Measurements from ENCODE around the gene ACKR2.

ACKR2 gene, protein sequence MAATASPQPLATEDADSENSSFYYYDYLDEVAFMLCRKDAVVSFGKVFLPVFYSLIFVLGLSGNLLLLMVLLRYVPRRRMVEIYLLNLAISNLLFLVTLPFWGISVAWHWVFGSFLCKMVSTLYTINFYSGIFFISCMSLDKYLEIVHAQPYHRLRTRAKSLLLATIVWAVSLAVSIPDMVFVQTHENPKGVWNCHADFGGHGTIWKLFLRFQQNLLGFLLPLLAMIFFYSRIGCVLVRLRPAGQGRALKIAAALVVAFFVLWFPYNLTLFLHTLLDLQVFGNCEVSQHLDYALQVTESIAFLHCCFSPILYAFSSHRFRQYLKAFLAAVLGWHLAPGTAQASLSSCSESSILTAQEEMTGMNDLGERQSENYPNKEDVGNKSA

DNA sequence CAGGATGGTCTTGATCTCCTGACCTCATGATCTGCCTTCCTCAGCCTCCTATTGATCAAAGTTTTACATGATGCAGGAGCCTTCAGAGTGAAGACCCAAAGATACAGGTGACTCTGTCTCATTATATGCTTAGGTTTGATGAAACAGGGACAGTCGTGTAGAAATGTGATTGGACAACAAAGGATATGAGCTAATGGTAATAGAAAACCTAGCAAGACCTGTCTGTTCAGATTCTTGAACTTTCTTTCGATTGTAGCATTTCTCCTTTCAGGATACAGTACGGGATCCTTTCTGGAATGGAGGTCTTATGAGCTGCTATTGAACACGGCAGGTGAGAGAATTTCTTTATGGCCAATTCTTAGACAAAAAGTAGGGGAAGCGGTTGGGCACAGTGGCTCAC lies at the start of gene ACKR2:
ACKR2 (plus strand) TSS at position 244 of the 400 bp plus-strand sequence. CDS start 55,058 bp downstream, outside the sequence.
- no peak for DNase-seq

DNA sequence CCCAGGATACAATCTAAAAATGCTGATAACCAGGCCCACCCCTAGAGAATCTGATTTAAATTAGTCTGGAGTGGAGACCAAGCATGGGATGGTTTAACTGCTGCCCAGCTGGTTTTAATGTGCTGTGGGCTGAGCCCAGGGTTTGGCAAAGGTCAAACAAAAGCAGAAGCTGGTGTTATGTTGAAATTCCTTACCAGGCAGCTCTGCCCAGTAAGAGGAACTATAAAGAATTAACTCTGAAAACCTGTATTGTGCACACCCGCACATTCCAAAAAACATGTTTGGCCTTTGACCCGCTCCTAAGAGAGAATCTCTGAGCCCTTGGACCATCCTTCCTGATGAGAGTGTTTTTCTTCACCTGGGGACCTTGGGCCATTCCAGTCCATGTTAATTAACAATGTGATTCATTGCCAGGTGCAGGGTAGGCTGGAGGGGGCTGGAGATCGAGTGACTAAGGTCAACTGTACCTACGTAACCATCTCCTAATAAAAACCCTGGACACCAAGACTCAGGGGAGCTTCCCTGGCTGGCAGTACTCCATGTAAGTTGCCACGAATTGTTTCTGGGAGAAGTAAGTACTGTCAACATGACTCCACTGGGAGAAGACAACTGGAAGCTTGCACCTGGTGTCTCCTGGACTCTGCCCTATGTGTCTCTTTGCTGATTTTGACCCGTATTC lies 47.1 kb upstream of the ACKR2 start:
- DNase-seq: peak; percentile 96 to 99

DNA sequence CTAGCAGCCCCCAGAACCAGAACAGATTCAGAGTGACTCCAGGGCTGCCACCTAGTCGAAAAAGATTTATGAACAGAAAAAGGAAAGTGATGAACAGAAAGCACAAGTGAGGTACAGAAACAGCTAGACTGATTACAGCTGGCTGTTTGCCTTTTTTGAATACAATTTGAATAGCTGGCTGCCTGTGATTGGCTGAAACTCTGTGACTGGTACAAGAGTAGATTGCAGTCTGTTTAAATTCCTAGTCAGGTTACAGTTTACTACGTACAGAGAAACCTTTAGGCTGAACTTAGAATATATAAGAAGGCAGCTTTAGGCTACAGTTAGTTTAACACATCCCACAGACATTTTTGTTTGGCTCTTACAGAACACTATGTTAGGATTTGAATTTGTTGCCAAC lies 46.2 kb upstream of the ACKR2 start:
- no peak for DNase-seq

DNA sequence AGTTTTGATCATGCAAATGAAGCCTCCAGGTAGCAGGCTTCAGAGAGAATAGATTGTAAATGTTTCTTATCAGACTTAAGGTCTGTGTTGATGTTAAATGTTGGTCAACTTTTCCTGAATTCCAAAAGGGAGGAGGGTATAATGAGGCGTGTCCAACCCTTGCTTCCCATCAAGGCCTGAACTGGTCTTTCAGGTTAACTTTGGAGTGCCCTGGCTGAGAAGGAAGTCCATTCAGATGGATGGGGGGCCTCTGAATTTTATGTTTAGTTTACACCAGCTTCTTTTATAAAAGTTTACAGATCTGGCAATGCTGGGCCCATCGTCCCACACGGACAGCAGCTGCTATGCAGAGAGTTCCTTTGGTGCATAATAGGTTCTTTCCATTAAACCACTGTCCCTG lies 45.1 kb upstream of the ACKR2 start:
- no peak for DNase-seq

DNA sequence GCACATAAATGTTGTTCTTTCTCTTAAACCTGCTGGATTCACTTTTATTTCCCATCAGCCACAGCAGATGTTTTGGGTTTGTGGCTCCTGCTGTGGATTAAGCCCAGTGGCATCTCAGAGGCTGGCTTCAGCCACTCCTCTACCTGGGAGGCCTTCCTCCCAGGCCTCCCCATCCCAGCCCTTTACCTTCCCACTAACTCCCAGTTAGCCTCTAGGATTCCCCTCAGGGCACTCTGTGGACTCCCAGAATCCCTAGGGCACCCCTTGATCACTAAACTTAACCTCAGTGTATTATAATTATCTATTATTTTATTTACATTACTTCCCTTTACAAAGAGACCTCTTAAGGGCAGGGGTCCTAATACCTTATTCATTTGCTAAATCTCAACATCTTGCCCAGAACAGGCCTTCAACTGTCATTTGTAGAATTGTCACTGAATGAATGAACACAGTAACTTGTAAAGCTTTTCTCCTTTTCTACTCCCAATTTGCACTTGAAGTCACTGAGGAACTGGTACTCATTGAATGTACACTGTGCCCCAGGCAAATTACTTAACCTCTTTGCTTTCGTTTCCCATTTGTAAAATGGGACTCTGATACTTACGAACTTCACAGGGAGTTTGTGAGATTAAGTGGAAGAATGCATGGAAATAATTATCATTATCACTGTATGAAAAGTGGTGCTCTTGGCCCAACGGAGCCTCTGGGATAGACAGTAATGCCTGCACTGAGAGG lies 44.5 kb upstream of the ACKR2 start:
- no peak for DNase-seq

DNA sequence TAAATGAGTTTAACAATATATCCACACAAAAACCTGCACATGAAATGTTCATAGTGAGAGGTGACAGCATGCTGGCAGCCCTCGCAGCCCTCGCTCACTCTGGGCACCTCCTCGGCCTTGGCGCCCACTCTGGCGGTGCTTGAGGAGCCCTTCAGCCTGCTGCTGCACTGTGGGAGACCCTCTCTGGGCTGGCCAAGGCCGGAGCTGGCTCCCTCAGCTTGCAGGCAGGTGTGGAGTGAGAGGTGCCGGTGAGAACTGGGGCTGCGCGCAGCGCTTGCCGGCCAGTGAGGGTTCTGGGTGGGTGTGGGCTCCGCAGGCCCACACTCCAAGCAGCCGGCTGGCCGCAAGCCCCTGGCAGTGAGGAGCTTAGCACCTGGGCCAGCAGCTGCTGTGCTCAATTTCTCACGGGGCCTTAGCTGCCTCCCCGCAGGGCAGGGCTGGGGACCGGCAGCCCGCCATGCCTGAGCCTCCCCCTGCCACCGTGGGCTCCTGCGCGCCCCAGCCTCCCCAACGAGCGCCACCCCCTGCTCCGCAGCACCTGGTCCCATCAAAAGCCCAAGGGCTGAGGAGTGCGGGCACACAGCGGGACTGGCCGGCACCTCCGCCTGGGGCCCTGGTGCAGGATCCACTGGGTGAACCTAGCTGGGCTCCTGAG lies 39.6 kb upstream of the ACKR2 start:
- no peak for DNase-seq

DNA sequence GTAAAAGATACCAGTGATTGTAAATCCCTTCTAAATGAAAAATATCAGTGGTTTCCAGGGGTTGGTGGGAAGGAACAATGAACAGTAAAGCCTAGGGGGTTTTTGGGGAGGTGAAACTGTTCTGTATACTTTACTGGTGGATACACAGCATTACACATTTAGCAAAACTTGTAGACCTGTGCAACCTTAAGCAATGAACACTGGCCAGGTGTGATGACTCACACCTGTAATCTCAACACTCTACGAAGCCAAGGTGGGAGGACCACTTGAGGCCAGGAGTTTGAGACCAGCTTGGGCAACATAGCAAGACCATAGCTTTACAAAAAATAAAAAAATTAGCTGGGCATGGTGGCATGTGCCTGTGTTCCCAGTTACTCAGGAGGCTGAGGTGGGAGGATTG lies 38.0 kb upstream of the ACKR2 start:
- DNase-seq: no peak

DNA sequence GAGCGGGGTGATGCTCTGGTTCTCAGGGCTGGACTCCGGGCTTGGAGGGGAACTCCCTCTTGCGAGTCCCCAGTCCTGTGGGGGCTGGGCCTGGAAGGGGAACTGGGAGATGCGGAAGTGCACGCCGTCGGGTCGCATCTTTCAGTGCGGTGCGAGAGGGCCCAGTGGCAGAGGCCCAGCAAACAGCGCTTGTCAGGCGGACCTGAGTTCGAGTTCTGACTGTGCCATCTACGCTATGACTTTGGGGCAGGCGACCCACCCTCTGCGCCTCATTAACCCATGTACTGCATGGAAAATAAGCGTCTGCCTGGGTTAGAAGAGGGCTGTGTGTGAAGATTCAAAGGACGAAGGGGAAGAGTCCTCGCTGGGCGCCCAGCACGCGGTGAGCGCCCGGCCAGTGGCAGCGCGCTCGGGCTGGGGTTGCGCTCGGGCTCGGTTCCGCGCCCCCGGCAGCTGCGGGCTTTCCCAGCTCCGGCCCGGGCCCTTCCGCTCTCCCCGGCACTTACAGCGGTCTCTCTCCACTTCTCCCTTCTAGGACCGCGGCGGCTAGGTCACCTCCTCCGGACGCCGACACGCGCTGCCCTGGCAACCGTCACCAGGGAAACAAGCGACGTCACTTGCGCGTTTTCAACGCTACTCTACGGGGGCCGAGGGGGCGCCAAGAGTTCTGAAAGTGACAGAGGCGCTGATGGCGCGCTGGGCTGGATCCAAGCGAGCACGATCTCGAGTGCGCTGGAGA lies 36.4 kb upstream of the ACKR2 start, which contains the start of gene CCDC13:
CCDC13 (minus strand) TSS at position 584 of the 739 bp plus-strand sequence. CDS start 14,908 bp downstream, outside the sequence.
- peak; percentile 96 to 97 for DNase-seq

DNA sequence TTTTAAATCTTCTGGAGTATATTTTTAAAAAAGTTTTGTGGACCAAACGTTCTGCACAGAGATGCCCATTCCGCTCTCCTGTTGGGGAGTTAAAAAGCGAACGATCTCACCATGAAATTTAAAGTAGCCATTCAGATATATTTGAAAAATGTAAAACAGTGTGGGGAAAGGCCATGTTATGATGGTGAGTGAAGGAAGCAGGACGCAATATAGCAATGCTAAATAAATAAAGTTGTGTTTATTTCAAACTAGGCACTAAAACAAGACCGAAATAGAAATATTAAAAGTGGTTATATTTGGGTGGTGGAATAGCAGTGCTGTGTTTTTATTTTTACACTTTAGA lies 35.9 kb upstream of the ACKR2 start:
- DNase-seq: no peak

DNA sequence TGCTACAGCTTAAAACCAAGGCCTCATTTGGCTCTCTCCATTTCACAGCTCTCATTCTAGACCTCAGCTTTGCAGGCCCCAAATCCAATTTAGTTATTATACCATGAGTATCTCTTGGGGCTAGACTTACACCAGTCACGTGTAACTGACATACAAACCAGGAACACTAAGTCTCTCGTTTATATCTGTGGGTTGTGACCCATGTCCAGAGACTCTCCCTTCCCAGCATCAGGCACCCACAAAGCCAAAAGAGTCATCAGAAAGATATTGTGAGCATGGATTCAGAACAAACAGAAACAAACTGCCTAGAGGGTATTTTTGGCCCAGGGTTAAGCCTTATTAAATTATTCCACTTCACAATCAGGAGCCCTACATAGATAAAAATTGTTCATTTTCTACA lies 30.6 kb upstream of the ACKR2 start:
- DNase-seq: no peak

DNA sequence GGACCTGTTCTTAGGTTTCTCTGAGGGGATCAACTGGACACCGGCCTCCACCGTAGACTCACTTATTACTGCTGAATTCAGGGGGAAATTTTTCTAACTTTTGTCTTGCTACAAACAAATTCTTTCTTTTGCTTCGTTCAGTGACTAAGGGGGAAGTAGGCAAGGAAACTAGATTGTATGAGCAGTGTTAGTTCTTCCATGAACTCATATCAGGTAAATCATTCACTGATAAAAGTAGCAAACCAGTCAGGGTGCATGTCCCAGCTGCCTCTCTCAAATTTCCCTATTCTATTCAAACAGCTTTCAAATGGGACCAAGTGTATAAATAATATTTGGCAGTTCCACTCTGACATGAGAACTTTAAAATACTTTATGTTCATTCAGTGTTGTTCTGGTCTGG lies 28.8 kb upstream of the ACKR2 start:
- DNase-seq: no peak

DNA sequence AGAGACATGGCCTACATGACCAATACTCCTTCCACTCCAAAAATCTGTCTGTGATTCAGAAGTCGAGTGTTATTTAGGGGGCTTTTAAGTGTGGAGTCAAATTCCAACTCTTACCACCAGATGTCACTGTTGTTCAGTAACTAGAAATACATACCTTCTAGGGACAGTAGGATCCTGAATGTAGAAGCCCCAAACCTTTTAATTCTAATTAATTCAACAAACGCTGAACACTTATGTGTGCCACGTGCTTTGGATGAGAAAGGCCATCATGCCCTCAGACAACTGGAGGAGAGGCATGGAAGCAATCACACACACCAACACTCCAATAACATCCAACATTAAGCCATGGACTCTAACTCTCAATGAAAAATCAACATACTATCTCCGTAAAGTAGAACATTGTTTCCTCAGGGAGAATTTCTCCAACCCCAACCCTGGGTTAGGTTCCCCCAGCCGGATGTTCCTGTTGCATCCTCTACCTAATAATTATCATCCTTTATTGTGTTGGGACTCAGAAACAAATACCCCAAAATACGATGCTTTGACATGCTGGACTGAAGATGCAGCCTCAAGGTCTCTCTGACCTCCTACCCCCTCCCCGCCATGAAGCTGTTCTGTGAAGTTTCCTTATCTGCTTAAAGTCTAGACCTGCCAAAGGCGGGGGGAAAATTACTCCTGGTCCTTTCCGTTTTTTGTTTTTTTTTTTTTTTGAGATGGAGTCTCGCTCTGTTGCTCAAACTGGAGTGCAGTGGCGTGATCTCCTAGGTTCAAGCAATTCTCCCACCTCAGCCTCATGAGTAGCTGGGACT lies 28.1 kb upstream of the ACKR2 start:
- DNase-seq: peak; percentile 81

DNA sequence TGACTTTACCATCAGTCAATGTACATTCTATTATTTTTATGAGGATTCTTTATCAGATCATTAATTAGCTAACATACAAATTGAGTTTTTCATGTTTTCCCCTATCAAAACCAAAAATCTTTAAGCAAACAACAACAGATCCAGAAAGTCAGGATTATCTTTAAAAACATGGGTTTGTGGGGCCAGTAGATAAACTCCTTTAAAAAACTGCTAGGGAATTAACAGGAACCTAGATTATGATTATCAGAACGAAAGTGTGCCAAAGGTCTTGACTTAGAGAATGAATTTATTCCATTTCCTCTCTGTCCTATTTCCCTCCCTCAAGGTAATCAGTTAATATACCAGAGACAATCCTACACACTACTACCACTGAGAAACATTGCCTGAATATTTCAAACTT lies 23.0 kb upstream of the ACKR2 start:
- no peak for DNase-seq

DNA sequence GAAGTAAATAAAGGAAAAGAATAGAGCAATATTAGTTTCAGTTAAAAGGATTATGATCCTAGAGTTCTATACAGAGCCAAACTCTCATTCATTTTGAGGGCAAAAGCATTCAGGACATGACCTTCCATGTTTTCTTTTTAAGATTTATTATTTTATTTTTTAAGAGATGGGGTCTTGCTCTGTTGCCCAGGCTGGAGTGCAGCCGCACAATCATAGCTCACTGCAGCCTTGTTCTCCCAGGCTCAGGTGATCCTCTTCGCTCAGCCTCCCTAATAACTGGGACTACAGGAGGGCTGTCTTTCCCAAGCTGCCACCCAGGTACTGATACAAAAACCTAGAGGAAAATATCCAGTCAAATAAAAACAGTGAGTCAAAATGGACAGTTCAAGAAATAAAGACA lies 22.6 kb upstream of the ACKR2 start:
- no peak for DNase-seq

DNA sequence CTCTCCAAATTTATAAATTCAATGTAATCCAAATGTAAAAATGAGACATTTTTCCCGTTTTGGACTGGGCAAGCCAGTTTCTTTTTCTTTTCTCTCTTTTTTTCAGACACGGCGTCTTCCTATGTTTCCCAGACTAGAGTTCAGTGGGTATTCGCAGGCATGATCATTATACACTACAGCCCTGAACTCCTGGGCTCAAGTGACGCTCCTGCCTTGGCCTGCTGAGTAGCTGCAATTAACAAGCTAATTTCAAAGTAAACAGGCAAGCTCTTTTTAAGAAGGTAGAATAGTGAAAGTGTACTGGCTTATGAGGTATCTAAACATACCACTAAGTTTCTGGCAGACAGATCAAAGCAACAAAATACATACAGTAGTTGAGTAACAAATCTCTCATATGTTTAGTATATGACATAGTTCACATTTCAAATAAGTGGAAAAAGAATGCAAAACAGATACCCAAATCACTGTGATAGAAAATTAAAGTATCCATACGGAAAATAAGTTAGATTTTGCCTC lies 18.5 kb upstream of the ACKR2 start:
- DNase-seq: no peak

DNA sequence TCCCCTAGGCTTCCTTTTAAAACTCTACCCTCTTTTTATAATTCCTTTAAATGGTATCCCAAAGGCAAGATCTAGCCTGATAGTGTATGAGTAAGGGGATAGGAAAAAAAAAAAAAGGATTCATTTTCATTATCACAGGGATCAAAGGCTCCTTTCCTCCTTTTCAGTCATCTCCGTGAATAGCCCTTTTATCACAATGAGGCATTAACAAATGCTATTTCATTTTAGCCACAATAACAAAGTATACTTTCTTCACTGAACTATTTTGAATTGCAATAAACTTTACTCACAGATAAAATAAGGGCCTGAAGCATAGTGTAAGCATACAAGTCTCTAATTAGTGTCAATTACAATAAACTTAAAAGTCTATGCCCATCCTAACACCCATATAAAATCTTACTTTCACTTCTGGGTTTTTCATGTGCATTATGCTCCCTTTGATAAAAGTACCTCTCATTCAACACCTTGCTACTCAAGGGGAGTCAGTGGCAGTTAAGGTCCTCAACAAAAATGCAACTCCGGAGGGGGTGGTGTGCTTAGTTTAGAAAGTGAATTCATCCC lies 13.5 kb upstream of the ACKR2 start:
- DNase-seq: no peak

DNA sequence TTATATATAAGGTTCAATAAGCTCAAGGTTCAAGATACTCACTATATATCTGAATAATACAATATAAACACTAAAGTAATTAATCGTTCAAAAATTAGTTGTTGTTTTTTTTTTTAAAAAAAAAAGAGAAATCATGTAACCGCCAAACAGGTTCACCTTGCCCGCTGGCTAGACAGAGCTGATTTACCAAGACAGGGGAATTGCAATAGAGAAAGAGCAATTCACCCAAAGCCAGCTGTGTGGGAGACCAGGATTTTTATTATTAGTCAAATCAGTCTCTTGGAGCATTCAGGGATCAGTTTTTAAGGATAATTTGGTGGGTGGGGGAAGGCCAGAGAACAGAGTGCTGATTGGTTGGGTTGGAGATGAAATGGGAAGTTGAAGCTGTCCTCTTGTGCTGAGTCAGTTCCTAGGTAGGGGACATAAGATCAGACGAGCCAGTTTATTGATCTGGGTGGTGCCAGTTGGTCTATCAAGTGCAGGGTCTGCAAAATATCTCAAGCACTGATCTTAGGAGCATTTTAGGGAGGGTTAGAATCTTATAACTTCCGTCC lies 12.8 kb upstream of the ACKR2 start:
- no peak for DNase-seq

DNA sequence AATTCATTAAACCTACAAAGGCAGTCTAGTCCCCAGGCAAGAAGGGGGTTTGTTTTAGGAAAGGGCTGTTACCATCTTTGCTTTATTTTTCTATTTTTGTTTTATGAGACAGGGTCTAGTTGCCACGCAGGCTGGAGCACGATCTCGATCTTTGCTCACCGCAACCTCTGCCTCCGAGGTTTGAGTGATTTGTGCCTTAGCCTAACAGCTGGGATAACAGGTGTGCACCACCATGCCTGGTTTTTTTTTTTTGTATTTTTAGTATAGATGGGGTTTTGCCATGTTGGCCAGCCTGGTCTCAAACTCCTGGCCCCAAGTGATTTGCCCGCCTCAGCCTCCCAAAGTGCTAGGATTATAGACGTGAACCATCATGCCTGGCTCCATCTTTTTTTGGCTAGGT lies 9.9 kb upstream of the ACKR2 start:
- DNase-seq: no peak

DNA sequence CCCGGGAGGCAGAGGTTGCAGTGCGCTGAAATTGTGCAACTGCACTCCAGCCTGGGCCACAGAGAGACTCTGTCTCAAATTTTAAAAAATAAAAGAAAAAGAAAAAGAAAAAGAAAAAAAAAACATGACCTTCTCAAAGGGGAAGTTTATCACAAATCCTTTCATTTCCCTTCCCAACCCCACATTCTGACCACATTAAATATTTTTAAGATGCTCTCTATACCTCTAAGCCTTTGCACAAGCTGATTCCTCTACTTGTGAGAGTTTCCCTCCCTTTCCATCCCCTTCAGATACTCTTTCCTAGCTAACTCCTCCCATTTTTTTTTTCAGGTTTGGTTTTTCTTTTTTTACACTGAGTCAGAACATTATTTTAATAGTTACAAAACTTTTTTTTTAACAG lies 9.0 kb upstream of the ACKR2 start:
- DNase-seq: peak in 1 of 2 experiments; percentile 21

DNA sequence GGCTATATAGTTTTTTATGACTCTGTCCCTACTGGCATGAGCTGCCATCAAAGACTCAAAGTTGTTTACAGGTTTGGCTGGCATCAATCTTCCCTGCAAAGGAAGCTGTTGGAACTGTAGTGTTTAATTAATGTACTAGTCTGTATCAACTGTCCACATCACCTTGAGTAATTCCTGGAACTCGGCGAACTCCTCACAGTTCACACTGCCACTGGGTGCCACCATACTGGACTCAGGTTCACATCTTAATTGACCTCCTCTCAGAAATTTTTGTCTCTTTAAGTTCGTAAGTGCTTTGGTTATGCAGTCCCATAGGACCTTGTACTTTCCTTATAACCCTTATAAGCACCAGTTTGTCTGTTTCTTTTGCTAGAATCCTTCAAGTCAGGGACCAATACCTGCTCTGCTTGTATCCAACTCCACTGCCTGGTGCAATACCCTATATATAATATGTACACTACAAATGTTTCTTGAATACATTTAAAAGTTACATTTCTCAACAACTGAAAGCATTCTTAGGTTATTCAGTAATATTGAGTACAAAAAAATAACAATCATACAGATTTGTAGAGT lies 8.1 kb upstream of the ACKR2 start:
- no peak for DNase-seq

Data from AML-193 (cell line).